ENCODE results near the gene ZNF654.

ZNF654 gene

DNA sequence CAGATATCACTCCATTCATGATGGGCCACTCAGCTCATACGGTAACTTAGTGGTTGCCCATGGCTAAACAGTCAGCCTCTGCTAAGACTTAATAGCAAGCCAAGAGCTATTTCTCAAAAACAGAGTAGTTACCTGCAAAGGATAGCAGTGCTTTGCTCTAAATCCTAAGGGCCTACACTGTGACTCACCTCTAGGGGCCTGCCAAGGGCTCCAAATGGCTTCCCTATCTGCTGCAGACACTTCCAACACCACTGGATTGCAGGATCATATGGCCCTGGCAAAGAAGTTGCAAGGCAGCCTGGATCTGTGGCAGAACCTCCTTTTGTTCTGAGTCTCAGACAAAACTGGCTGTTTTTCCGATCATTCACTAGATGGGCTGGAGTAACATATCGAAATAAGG lies 18.1 kb upstream of the ZNF654 start:
- Histone ChIP-seq H2AFZ (ENCODE audit: low read length) (no peak overlapping the region), H3K4me1 (ENCODE audit: low read length) (no peaks in the 10 kb centered on the region), H3K79me2 (ENCODE audit: low read length) (no peaks in the 10 kb centered on the region), H3K4me3 (ENCODE audit: low read length) (no peak overlapping the region), H3K36me3 (replicated peaks; ENCODE audit: insufficient read depth, low read length) (no peaks in the 10 kb centered on the region), H3K4me2 (ENCODE audit: low read depth, low read length) (no peak overlapping the region), H3K9me2 (replicated peaks; ENCODE audit: insufficient read depth, low read length) (no peaks in the 10 kb centered on the region), H3F3A (ENCODE audit: insufficient read depth, low read length) (no peaks in the 10 kb centered on the region; the same call in 1 of the 2 replicates), H3K27me3 (replicated peaks; ENCODE audit: insufficient read depth, low read length) (no peaks in the 10 kb centered on the region), H3K9me3 (replicated peaks; ENCODE audit: insufficient read depth, low read length) (no peaks in the 10 kb centered on the region), H3K9ac (ENCODE audit: low read length) (no peak overlapping the region), H4K20me1 (ENCODE audit: insufficient read depth, low read length) (no peaks in the 10 kb centered on the region), H3K27ac (ENCODE audit: low read length) (no peak overlapping the region)
- TF ChIP-seq, protein P1, sequence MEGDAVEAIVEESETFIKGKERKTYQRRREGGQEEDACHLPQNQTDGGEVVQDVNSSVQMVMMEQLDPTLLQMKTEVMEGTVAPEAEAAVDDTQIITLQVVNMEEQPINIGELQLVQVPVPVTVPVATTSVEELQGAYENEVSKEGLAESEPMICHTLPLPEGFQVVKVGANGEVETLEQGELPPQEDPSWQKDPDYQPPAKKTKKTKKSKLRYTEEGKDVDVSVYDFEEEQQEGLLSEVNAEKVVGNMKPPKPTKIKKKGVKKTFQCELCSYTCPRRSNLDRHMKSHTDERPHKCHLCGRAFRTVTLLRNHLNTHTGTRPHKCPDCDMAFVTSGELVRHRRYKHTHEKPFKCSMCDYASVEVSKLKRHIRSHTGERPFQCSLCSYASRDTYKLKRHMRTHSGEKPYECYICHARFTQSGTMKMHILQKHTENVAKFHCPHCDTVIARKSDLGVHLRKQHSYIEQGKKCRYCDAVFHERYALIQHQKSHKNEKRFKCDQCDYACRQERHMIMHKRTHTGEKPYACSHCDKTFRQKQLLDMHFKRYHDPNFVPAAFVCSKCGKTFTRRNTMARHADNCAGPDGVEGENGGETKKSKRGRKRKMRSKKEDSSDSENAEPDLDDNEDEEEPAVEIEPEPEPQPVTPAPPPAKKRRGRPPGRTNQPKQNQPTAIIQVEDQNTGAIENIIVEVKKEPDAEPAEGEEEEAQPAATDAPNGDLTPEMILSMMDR (IDR thresholded peaks at IDR 0.05; ENCODE audit: low read length), result no peak
- TF ChIP-seq EZH2 (optimal IDR thresholded peaks at IDR 0.05; ENCODE audit: low read depth, low read length), result no peak
- TF ChIP-seq EZH2phosphoT487 (IDR thresholded peaks at IDR 0.05; ENCODE audit: low read length), result no peak
- no peak for DNase-seq

DNA sequence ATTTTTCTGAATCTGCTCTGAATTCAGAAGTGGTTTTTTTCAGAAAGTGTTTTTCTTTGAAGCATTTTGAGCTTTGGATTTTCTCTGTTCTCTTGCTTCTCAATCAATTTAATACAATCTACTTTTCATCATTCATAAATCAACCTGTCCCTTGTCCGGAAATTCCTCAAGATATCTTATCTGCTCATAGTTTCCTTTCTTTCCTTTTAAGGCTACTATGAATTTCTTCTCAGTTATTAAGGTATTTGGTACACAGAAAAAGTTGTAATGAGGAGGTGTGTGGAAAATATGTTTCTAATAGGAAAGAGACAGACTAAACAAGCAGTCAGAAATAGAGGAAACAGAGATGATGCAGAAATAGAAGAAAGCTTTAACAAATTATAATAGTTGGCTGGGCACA lies 14.6 kb upstream of the ZNF654 start:
- DNase-seq, result no peak
- H3F3A ChIP-seq (ENCODE audit: insufficient read depth, low read length), result no peaks in the 10 kb centered on the region; the same call in 1 of the 2 replicates
- no peaks in the 10 kb centered on the region for H4K20me1 ChIP-seq (ENCODE audit: insufficient read depth, low read length)
- H3K9me3 ChIP-seq (replicated peaks; ENCODE audit: insufficient read depth, low read length), result no peaks in the 10 kb centered on the region
- H3K4me3 ChIP-seq (ENCODE audit: low read length), result no peak overlapping the region
- H3K27ac ChIP-seq (ENCODE audit: low read length), result no peak overlapping the region
- H3K4me1 ChIP-seq (ENCODE audit: low read length), result no peaks in the 10 kb centered on the region
- no peak overlapping the region for H3K4me2 ChIP-seq (ENCODE audit: low read depth, low read length)
- no peaks in the 10 kb centered on the region for H3K79me2 ChIP-seq (ENCODE audit: low read length)
- no peak overlapping the region for H2AFZ ChIP-seq (ENCODE audit: low read length)
- H3K36me3 ChIP-seq (replicated peaks; ENCODE audit: insufficient read depth, low read length), result no peaks in the 10 kb centered on the region
- no peak overlapping the region for H3K9ac ChIP-seq (ENCODE audit: low read length)
- TF ChIP-seq EZH2 (optimal IDR thresholded peaks at IDR 0.05; ENCODE audit: low read depth, low read length) (no peak), EZH2phosphoT487 (IDR thresholded peaks at IDR 0.05; ENCODE audit: low read length) (no peak)
- TF ChIP-seq, protein P1 (IDR thresholded peaks at IDR 0.05; ENCODE audit: low read length), result no peak
- no peaks in the 10 kb centered on the region for H3K27me3 ChIP-seq (replicated peaks; ENCODE audit: insufficient read depth, low read length)
- no peaks in the 10 kb centered on the region for H3K9me2 ChIP-seq (replicated peaks; ENCODE audit: insufficient read depth, low read length)

DNA sequence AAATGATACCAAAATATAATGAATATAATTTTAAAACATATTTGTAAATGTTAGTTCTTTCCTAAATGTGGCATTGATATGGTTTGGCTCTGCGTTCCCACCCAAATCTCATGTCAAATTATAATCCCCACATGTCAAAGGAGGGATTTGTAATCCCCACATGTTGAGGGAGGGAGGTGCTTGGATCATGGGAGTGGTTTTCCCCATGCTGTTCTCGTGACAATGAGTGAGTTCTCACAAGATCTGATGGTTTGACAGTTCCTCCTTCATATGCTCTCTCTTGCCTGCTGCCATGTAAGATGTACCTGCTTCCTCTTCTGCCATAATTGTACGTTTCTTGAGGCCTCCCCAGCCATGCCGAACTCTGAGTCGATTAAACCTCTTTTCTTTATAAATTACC lies 12.3 kb upstream of the ZNF654 start:
- Histone ChIP-seq H3K79me2 (ENCODE audit: low read length) (no peaks in the 10 kb centered on the region), H3K4me3 (ENCODE audit: low read length) (no peak overlapping the region), H3K27me3 (replicated peaks; ENCODE audit: insufficient read depth, low read length) (no peaks in the 10 kb centered on the region), H3K4me1 (ENCODE audit: low read length) (no peaks in the 10 kb centered on the region), H3K9ac (ENCODE audit: low read length) (no peak overlapping the region), H3K27ac (ENCODE audit: low read length) (no peak overlapping the region), H2AFZ (ENCODE audit: low read length) (no peak overlapping the region), H3K9me2 (replicated peaks; ENCODE audit: insufficient read depth, low read length) (no peaks in the 10 kb centered on the region), H4K20me1 (ENCODE audit: insufficient read depth, low read length) (no peaks in the 10 kb centered on the region), H3K36me3 (replicated peaks; ENCODE audit: insufficient read depth, low read length) (no peaks in the 10 kb centered on the region), H3F3A (ENCODE audit: insufficient read depth, low read length) (no peaks in the 10 kb centered on the region; the same call in 1 of the 2 replicates), H3K9me3 (replicated peaks; ENCODE audit: insufficient read depth, low read length) (no peaks in the 10 kb centered on the region), H3K4me2 (ENCODE audit: low read depth, low read length) (no peak overlapping the region)
- no peak for DNase-seq
- TF ChIP-seq EZH2 (optimal IDR thresholded peaks at IDR 0.05; ENCODE audit: low read depth, low read length) (no peak), EZH2phosphoT487 (IDR thresholded peaks at IDR 0.05; ENCODE audit: low read length) (no peak)
- TF ChIP-seq, protein P1 (IDR thresholded peaks at IDR 0.05; ENCODE audit: low read length), result no peak

Measured in MM.1S (cell line).